HG03025 (cell line): ENCODE data around the gene DLGAP1.
"Not testable (repeated sequence)": the region's sequence is repeated elsewhere in the genome, so short reads cannot be mapped to it uniquely, and the experiment has no call there.

Source experiments
- ATAC-seq: cut with Tn5 transposase; IDR thresholded peaks from one replicate; pipeline ENCODE4 v1.9.1; 2021; ENCODE audit warnings: mild to moderate bottlenecking, moderate library complexity; ENCODE audit not compliant: unreplicated experiment, low FRiP score

DLGAP1 gene

GRCh38 chr18:3604235-3604497, 850.9 kb downstream of the DLGAP1 start:
- ATAC-seq = no peak

- ATAC-seq = no peak
These were observed 851.5 kb downstream of the DLGAP1 start for GRCh38 chr18:3603421-3604234.

- not testable (repeated sequence) for ATAC-seq
These were observed 853.9 kb downstream of the DLGAP1 start for GRCh38 chr18:3601106-3601755.

GRCh38 chr18:3599861-3600260, 855.2 kb downstream of the DLGAP1 start:
- ATAC-seq = no peak

- no peak for ATAC-seq
These were observed 855.9 kb downstream of the DLGAP1 start for GRCh38 chr18:3599195-3599594.

- no peak for ATAC-seq
These were observed 856.5 kb downstream of the DLGAP1 start for GRCh38 chr18:3598581-3598980.

- ATAC-seq = no peak
These were observed 857.4 kb downstream of the DLGAP1 start for GRCh38 chr18:3597409-3598357.

GRCh38 chr18:3596637-3597384, 858.3 kb downstream of the DLGAP1 start:
- no peak for ATAC-seq

- no peak for ATAC-seq
These were observed 858.8 kb downstream of the DLGAP1 start for GRCh38 chr18:3596324-3596636.

GRCh38 chr18:3595369-3596273, 859.5 kb downstream of the DLGAP1 start:
- ATAC-seq = no peak

- no peak for ATAC-seq
These were observed 860.2 kb downstream of the DLGAP1 start for GRCh38 chr18:3594760-3595368.

- ATAC-seq = peak; percentile 52
These were observed 861.0 kb downstream of the DLGAP1 start for GRCh38 chr18:3593904-3594759.

- ATAC-seq = no peak
These were observed 861.7 kb downstream of the DLGAP1 start for GRCh38 chr18:3593381-3593903.

- no peak for ATAC-seq
These were observed 862.2 kb downstream of the DLGAP1 start for GRCh38 chr18:3592864-3593263.

- ATAC-seq = no peak
These were observed 864.9 kb downstream of the DLGAP1 start for GRCh38 chr18:3590096-3590630.

GRCh38 chr18:3585656-3586509, 869.2 kb downstream of the DLGAP1 start:
- ATAC-seq = peak; percentile 3

- no peak for ATAC-seq
These were observed 870.1 kb downstream of the DLGAP1 start for GRCh38 chr18:3584897-3585460.
